HG03558 (cell line): Measurements from ENCODE around the gene DGKG.

Experiments
- ATAC-seq: cut with Tn5 transposase; IDR thresholded peaks from one replicate; pipeline ENCODE4 v1.9.1; 2021; ENCODE audit warnings: moderate number of reproducible peaks; ENCODE audit not compliant: unreplicated experiment; ENCODE audit errors: extremely low read depth

Gene DGKG

GRCh38 chr3:186321746-186322145, 40.3 kb downstream of the DGKG start:
- no peak for ATAC-seq

GRCh38 chr3:186320862-186321568, 41.0 kb downstream of the DGKG start:
- no peak for ATAC-seq

- ATAC-seq, result no peak
Observed at GRCh38 chr3:186319945-186320344, 42.1 kb downstream of the DGKG start.

GRCh38 chr3:186318135-186318534, 43.9 kb downstream of the DGKG start:
- ATAC-seq, result no peak

GRCh38 chr3:186317478-186317877, 44.6 kb downstream of the DGKG start:
- no peak for ATAC-seq

GRCh38 chr3:186316666-186317260, 45.3 kb downstream of the DGKG start:
- no peak for ATAC-seq

- ATAC-seq, result no peak
Observed at GRCh38 chr3:186315581-186316354, 46.3 kb downstream of the DGKG start.

- no peak for ATAC-seq
Observed at GRCh38 chr3:186314896-186315295, 47.1 kb downstream of the DGKG start.

- no peak for ATAC-seq
Observed at GRCh38 chr3:186311441-186311840, 50.6 kb downstream of the DGKG start.

- no peak for ATAC-seq
Observed at GRCh38 chr3:186308549-186308948, 53.5 kb downstream of the DGKG start.

- ATAC-seq, result no peak
Observed at GRCh38 chr3:186307594-186308221, 54.3 kb downstream of the DGKG start.

GRCh38 chr3:186305286-186305685, 56.7 kb downstream of the DGKG start:
- no peak for ATAC-seq

- no peak for ATAC-seq
Observed at GRCh38 chr3:186303965-186304364, 58.1 kb downstream of the DGKG start.

GRCh38 chr3:186299327-186299726, 62.7 kb downstream of the DGKG start:
- no peak for ATAC-seq

GRCh38 chr3:186298876-186299275, 63.2 kb downstream of the DGKG start:
- no peak for ATAC-seq

GRCh38 chr3:186290796-186291195, 71.2 kb downstream of the DGKG start:
- ATAC-seq, result no peak

- no peak for ATAC-seq
Observed at GRCh38 chr3:186287711-186288110, 74.3 kb downstream of the DGKG start.

- no peak for ATAC-seq
Observed at GRCh38 chr3:186286114-186286513, 75.9 kb downstream of the DGKG start.

- ATAC-seq, result no peak
Observed at GRCh38 chr3:186284661-186285060, 77.4 kb downstream of the DGKG start.

- ATAC-seq, result no peak
Observed at GRCh38 chr3:186284349-186284652, 77.7 kb downstream of the DGKG start.
